Measurements from ENCODE around the gene GLOD5. TPM values are rescaled to one million over a fixed set of nuclear protein-coding genes. Genes with fewer than 3 reads are reported as not detected.
A peak's percentile ranks its signal among the peaks of the same experiment; 100 is the strongest.

Gene GLOD5
- 1 to 10 TPM; 1.5 to 2.4 (median 1.7) TPM for polyA plus RNA-seq (ENCODE audit: insufficient read length in 4 of 4)

DNA sequence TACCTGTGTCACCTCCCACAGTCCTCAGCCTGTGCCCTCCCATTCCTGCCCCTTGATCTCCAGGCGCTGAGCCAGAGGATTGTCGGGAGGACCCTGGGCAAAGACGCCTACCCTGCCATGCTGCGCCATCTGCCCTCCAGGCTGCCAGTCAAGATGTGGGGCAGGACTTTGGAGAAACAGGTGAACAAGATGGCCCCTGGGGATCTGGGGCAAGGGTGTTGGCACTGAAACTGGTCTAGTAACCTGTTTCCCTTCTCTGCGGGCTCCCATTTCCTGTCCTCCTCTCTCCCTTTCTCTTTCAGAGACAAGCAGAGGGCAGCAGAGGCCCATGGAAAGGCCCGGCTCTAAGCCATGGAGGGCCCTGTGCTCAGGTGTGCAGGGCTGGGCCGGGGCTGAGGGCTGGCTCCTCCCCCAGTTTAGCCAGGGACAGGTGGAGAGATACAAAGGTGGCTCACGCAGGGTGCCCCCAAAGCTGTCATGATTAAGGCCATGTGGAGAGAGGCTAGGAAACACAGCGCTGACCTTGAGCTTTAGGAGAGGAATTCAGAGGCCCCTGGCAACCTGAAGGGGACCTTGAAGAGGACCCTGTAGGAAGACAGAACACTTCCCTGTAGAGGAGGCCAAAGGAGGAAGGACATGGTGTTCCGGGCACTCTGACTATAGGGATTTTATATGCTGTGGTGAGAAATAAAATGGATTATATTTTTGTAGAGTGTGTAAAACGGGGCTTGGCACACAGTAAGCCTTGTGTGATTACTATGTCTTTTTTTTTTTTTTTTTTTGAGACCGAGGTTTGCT lies at the start of gene GLOD5:
TSS of gene GLOD5 (plus strand) at position 74 of the 798 bp plus-strand sequence. CDS start at position 118, 44 bp downstream.
- DNase-seq (ENCODE audit: low read depth in 4 of 4, low spot score in 3 of 4) = peak in 1 of 4 donors; percentile 15

DNA sequence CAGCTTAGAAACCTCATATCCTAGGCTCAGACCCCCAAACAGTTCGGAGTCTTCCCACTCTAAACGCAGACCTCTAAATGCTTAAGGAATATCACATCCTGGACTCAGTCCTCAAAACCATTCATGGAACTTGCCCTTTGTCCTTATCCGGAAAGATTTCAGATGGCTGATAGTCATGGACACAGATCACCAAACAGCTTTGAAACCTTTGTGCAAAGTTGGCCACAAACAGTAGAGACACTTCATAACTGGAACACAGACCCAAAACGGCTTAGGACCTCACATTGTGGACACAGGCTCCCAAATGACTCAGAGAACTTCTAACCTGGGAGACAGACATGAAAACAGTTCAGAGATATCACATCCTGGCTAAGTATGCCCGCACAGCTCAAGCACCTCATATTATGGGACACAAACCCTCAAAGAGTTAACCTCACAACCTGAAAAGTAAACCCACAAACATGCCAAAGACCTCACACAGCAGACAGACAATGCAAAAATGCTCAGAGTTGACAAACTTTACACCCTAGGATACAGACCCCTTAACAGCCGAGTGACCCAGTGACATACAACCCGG lies 49.5 kb upstream of the GLOD5 start:
- no peak for DNase-seq (ENCODE audit: low read depth in 4 of 4, low spot score in 3 of 4)

DNA sequence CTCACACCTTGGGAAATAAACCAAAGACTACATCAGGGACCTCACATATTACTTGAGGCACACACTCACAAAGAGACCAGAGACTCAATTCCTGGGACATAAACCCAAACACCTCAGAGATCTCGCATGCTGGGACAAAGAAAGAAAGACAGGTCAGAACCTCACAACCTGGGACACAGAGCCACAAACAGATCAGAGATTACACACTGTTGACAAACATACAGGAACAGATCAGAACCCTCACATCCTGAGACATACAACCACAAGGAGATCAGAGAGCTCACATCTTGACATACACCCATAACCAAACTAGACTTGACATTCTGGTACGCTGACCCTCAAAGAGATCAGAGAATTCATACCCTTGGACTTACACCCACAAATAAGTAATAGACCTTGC lies 47.7 kb upstream of the GLOD5 start:
- DNase-seq (ENCODE audit: low read depth in 4 of 4, low spot score in 3 of 4) = no peak

DNA sequence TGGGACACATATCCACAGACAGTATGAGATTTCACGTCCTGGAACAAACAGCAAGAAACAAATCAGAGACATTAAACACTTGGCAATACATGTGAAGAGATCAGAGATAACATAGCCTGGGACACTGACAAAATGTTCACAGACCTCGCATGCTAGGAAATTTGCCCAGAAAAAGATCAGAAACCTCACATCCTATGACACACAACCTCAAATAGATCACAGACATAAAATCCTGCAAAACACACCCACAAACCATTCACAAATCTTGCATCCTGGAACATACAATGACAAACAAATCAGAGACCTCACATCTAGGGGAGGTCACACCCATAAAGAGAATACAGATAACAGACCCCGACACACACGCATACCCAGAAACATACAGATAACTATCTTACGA lies 47.0 kb upstream of the GLOD5 start:
- no peak for DNase-seq (ENCODE audit: low read depth in 4 of 4, low spot score in 3 of 4)

DNA sequence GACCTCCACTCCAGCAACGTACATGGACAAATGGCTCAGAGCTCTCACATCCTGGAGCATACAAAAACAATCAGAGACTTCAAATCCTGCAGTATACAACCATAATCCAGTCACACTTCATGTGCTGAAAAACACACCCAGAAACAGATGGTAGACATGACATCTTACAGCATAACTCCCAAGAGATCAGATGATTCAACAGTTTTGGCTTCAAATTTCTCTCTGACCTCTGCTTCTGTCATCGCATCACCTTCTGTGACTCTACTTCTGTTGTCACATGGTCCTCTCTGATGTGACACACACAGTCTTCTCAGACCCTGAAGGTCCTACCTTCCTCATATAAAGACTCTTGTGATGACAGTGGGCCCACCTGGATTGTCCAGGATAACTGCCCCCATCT lies 46.5 kb upstream of the GLOD5 start:
- no peak for DNase-seq (ENCODE audit: low read depth in 4 of 4, low spot score in 3 of 4)

DNA sequence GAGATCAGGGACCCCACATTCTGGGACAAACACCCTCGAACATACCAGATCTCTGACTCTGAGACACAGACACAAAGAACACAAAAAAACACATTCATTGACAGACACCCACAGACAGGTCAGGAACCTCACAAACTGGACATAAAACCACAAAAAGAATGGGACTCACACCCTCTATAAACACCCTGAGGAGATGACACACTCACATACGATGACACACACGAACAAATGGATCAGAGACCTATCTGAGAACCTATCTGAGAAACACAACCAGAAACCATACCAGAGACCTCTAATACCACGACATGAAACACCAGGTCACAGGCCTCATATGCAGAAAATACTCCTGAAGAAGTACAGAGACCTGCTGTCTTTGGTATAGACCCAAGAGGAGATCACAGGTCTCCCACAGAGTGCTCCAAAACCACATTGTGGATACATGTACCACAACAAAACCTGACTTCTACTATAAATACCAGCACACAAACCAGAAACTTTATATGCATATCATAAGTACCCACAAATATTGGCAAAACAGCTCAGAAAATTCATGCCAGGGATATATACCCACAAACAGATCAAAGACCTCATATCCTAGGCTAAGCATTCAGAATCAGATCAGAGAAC lies 45.6 kb upstream of the GLOD5 start:
- no peak for DNase-seq (ENCODE audit: low read depth in 4 of 4, low spot score in 3 of 4)

DNA sequence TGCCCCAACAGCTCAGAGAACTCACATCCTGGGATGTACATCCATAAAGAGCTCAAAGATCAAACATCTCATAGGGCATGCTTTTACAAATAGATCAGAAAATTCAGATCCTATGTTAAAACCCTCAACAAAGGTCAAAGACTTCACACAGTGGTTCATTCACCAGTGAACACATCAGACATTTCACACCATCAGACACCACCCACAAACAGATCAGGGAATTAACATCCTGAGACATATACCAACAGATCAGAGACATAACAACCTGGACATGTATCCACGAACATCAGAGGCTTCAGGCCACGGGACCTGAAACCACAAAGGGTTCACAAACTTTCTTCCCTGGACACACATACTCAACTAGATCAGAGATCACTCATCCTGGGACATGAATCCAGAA lies 41.6 kb upstream of the GLOD5 start:
- no peak for DNase-seq (ENCODE audit: low read depth in 4 of 4, low spot score in 3 of 4)

DNA sequence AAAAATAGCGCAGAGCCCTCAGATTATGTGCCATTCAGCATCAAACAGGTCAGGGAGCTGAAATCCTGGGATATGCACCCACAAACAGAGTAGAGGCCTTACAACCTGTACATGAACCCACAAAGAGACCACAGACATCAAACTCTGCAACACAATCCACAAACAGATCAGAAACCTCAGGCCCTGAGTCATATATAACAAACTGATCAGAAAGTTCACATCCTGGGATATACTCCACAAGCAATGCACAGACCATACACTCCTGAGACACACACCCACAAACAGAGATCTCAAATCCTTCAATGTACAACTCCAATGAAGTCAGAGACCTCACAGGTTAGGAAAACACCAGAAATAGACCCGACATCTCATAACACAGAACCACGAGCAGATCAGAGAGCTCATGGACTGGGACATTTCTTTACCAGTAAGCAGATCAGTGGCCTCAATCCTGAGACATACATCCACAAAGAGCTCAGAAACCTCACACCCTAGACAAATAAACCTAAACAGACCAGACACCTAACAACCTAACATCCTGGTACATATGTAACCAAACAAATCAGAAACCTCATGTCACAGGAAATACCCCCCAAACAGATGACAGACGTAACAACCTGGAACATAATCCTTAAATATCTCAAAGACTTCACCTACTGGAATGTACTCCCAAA lies 40.8 kb upstream of the GLOD5 start:
- no peak for DNase-seq (ENCODE audit: low read depth in 4 of 4, low spot score in 3 of 4)

DNA sequence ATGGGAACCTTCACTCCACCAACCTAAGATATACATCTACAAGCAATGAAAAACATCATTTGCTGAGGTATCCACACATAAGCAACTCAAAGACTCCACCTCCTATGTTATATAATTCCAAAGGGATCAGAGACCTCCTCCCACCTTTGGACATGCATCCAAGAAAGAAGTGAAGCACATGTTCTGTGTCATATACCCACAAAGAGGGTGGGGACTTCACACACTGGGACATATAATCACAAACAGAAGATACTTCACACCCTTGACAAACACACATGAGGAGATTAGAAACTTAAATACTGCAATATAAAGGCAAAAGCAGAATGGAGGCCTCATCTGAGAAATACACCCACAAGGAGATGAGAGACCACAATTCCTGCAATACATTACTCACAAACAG lies 39.6 kb upstream of the GLOD5 start:
- no peak for DNase-seq (ENCODE audit: low read depth in 4 of 4, low spot score in 3 of 4)

DNA sequence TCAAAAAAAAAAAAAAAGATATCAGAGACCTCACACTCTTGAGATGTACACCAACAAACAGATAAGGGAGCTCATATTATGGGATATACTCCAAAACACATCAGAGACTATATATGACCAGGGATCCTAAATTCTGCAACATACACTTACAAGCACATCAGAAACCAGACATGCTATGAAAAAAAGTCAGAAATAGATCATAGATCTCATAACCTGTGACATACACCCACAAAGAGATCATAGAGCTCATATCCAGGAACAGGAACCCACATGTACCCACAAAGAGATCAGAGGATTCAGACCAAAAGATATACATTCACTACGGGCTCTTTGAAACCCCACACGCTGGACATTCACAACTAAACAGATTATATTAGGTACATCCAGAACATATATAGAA lies 35.0 kb upstream of the GLOD5 start:
- no peak for DNase-seq (ENCODE audit: low read depth in 4 of 4, low spot score in 3 of 4)

DNA sequence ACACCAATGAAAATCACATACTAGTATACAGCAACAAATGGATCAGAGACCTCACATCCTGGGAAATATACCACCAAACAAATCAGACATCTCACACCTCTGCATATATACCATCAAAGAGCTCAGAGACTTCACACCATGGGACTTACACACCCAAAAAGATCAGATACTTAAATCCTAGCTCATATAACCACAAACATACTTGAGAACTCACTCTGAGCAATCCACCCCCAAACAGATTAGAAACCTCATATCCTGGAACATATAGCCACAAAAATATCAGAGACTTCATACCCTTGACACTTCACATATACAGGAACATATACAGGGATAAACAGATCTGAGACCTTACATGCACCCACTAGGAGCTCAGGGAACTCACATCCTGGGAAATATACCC lies 32.9 kb upstream of the GLOD5 start:
- no peak for DNase-seq (ENCODE audit: low read depth in 4 of 4, low spot score in 3 of 4)

DNA sequence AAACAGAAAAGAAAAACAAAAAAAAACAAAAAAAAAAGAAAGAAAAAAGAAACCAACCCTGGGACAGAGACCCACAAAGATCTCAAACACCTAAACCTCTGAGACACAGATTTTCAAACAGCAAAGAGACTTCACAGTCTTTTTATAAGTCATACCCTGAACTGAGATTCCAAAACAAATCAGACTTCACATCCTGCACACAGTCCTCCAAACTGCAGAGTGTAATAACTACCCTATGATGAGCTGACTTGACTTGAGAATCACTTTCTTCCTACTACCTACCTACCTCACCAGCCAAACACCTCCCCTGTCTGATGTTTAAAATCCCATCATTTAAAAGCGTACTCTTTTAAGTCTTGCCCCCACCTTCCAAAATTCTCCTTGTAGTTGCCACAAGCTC lies 25.2 kb upstream of the GLOD5 start:
- no peak for DNase-seq (ENCODE audit: low read depth in 4 of 4, low spot score in 3 of 4)

DNA sequence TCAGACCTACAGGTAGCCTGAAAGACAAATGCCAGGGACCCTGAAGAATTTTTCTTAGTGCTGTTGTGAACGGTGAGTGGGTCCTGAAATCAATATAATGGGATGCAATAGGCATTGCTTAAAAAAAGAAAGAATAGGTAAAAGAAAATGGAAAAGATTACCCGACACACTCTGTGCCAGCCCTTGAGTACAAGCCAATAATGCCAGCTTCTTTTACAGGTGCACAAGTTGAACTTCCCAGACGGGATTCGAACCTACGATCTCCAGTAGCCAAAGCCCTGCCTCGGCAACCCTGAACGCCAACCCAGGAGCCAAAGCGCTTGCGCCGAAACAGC lies 24.7 kb upstream of the GLOD5 start:
- DNase-seq (ENCODE audit: low read depth in 4 of 4, low spot score in 3 of 4) = no peak

DNA sequence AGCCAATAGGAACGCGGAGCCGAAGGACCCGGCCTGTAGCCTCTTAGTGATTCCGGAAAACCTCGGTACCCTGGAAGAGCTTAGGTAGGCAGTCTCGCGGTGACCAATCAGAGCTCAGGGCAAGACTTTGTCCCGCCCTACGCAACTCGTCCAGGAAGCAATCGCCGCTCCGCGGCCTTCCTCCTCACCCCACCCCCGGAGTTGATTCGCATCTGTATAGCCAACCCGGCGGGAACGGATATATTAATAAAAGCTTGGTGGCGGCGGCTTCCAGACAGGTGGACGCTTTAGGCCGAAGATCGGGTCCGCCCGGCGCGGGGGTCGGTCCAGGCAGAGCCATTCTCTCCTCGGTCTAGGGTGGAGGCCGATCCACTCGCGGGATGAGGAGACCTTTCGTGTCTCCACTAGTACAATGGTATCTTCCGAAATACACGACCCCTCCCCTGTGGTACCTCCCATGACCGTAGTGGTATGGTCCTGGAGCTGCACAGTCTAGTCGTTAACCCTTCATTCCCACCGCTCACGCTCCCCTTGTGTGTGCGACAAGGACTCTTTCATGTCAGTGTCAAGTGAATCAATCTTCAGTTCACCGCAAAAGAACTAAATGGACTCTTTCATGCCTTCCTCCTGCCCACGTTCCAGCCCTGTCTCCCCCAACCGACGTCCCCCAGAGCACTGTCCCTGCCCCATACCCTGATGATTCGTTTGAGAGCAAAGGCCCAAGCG lies 24.2 kb upstream of the GLOD5 start:
- DNase-seq (ENCODE audit: low read depth in 4 of 4, low spot score in 3 of 4) = peak; percentile 80 to 92 (median 88)

DNA sequence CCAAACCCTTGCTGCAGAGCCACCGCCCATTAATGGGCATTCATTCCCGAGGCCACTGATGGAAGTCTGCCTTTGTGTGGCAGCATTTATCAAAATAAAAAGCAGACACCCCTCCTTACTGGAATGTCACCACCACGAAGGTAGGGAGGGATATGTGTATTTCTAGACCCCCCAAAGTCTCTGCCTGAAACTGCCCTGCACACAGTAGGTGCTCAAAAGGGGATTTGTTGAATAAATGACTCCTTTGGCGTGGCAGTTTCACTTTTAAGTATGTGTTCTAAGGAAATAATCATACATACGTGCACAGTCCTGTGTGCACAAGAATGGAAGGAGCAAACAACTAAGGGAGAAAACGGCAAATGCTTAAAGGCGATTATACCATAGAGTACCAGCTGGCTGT lies 23.6 kb upstream of the GLOD5 start:
- DNase-seq (ENCODE audit: low read depth in 4 of 4, low spot score in 3 of 4) = no peak

DNA sequence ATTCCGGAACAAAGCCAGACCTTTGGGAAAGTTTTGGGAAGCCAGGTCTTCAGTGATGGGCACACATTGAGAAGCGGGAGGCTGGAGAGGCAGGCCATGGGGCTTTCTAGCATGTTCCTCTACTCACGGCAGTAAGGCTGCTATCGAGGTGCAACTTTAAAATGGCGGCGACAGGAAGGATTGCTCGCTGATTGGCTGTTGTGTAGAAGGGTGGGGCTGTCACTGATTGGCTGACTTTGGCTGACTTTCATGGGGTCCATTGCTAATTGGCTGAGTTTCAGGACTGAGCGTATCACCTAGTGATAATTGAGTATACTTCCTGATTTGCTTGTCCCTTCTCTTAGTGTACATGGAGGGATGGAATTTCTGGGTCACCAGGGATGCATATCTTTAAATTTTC lies 19.7 kb upstream of the GLOD5 start:
- DNase-seq (ENCODE audit: low read depth in 4 of 4, low spot score in 3 of 4) = no peak

DNA sequence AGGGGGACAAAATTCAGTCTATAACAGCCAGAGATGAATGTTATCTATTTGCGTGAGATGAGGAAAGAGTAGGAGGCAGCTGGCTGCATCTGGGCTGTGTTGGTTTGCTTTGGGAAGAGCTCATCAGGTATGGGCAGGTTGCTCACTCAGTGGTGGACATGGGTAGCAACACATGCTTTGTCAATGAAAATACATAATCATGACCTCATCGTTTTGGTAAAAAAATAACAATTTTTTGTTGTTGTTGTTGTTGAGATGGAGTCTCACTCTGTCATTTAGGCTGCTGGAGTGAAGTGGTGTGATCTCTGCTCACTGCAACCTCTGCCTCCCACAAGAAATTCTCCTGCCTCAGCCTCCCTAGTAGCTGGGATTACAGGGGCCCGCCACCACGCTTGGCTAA lies 16.3 kb upstream of the GLOD5 start:
- no peak for DNase-seq (ENCODE audit: low read depth in 4 of 4, low spot score in 3 of 4)

DNA sequence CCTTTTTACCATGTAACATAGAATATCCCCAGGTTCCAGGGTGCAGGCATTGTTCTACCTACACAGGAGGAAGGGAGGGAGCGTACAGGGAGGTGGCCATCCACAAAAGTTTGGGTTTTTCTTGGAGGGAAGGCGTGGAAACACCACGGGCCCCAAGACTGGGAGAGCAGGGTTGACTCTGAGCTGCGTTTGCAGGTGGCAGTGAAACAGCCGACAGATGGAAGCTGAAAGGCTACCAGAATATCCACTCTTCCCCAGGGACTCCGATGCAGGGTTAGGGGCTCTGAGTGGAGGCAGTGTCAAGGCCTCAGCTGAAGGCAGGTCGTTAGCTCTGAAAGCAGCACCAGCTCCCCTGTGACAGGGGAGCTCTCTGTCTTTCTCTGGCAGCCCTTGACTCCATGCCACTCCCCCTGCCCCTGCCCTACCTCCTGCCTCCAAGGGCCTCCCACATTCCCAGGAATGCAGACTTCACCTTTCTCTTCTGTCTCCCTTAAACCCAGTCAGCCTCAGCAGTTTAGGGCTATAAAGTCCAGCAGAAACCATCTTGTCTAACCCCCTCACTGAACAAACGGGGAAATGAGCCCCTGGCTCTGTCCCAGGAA lies 14.0 kb upstream of the GLOD5 start:
- no peak for DNase-seq (ENCODE audit: low read depth in 4 of 4, low spot score in 3 of 4)

DNA sequence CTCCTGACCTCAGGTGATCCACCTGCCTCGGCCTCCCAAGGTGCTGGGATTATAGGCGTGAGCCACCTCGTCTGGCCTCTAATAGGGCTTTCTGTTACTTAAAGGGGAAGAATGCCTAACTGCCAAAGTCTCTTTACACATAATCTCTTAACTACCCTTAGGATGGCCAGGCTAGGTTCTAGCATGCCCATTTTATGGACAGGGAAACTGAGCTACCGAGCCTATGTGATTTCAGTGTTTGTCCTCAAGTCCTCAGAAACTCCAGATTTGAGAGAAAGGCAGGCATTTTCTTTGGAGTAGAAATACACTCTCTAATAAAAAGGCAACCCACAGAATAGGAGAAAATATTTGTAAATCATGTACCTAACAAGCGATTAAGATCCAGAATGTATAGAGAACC lies 12.4 kb upstream of the GLOD5 start:
- no peak for DNase-seq (ENCODE audit: low read depth in 4 of 4, low spot score in 3 of 4)

DNA sequence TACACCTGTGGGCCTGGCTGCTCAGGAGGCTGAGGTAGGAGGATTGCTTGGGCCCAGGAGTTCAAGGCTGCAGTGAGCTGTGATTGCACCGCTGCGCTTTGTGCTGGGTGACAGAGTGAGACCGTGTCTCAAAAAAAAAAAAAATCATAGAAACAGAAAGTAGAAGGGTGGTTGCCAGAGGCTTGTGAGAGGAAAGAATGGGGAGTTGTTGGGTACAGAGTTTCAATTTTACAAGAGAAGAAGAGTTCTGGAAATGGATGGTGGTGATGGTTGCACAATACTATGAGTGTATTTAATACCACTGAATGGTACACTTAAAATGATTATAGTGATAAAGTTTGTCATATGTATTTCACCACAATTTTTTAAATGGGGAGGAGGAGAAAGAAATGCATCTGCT lies 10.2 kb upstream of the GLOD5 start:
- DNase-seq (ENCODE audit: low read depth in 4 of 4, low spot score in 3 of 4) = no peak

DNA sequence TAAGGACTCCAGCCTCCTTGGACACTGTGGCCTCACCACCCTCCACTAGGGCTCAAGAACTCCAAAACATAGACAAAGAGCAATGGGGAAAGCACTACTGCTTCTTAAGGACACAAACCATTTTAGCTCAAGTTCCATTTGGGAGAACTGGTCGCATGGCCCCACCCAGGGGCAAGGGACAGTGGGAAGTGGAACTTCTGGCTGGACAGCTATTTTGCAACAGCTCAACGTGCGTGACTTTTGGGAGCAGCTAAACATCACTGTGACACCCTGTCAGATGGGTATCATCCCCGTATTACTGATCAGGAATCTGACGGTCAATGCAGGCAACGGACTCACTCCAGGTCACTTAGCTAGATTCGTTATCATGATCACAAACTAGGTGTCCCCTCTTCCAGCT lies 9.0 kb upstream of the GLOD5 start:
- no peak for DNase-seq (ENCODE audit: low read depth in 4 of 4, low spot score in 3 of 4)

Data from right renal pelvis (tissue), 4 donors.